ENCODE results near the gene SULT4A1.

Gene SULT4A1

DNA sequence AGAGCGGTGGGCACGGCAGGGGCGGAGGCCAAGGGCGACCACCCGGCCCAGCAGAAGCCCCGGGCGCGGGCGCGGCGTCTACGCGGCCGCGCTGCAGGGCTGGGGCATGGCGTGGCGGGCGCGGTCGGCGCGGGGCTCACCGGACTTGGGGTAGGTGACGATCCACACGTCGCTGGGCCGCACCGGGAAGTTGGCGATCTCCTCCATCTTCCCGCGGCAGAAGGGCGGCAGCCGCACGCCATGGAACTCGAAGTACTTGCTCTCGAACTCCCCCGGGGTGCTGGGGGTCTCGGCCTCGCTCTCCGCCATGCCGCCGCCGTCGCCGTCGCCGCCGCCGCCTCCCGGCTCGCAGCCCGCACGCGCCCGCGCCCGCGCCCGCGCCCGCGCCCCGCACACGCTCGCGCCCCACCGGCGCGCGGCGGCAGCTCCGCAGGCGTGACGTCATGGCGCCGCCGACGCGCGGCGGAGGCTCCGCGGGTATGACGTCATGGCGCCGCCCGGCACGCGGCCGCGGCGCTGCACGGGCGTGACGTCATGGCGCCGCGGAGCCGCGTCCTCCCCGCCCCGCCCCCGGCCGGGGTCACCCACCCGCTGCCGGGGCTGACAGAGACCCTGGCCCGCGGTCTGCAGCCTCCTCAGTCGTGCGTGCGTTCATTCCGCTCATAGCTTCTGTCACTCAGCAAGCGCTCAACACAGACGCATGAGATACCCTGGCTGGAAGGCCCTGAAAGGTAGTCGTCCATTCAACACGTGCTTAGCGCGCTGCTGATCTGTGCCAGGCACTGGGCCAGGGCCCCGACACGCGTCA, at the start of gene SULT4A1:
Gene SULT4A1 (minus strand): TSS at position 440 of the 808 bp plus-strand sequence. CDS start 131 bp downstream, at position 309.
- H3K9me2 ChIP-seq (replicated peaks; ENCODE audit: insufficient read depth, low read length) = no peaks in the 10 kb centered on the region
- no peak within 1 kb of the TSS for H2AFZ ChIP-seq (ENCODE audit: low read depth, low read length, severe bottlenecking)
- H3K4me2 ChIP-seq (ENCODE audit: low read depth, low read length, poor library complexity, severe bottlenecking) = no peak within 1 kb of the TSS
- H3K79me2 ChIP-seq (ENCODE audit: insufficient read depth, low read length) = no peaks in the 10 kb centered on the region
- H3K27ac ChIP-seq (ENCODE audit: low read depth, low read length) = no peak within 1 kb of the TSS
- TF ChIP-seq, protein P1, sequence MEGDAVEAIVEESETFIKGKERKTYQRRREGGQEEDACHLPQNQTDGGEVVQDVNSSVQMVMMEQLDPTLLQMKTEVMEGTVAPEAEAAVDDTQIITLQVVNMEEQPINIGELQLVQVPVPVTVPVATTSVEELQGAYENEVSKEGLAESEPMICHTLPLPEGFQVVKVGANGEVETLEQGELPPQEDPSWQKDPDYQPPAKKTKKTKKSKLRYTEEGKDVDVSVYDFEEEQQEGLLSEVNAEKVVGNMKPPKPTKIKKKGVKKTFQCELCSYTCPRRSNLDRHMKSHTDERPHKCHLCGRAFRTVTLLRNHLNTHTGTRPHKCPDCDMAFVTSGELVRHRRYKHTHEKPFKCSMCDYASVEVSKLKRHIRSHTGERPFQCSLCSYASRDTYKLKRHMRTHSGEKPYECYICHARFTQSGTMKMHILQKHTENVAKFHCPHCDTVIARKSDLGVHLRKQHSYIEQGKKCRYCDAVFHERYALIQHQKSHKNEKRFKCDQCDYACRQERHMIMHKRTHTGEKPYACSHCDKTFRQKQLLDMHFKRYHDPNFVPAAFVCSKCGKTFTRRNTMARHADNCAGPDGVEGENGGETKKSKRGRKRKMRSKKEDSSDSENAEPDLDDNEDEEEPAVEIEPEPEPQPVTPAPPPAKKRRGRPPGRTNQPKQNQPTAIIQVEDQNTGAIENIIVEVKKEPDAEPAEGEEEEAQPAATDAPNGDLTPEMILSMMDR (IDR thresholded peaks at IDR 0.05; ENCODE audit: insufficient read depth, low read length, poor library complexity, severe bottlenecking) = no peak
- no peak for TF ChIP-seq EZH2phosphoT487 (conservative IDR thresholded peaks at IDR 0.05; ENCODE audit: low read length)
- H3K9me3 ChIP-seq (ENCODE audit: insufficient read depth, low read length) = no peaks in the 10 kb centered on the region
- no peaks in the 10 kb centered on the region for H3K27me3 ChIP-seq (ENCODE audit: low read length)
- H3K4me3 ChIP-seq (ENCODE audit: insufficient read depth, low read length, poor library complexity, severe bottlenecking) = no peak within 1 kb of the TSS
- H3K9ac ChIP-seq (ENCODE audit: low read length) = no peak within 1 kb of the TSS
- no peaks in the 10 kb centered on the region for H3F3A ChIP-seq (ENCODE audit: insufficient read depth)
- no peaks in the 10 kb centered on the region for H4K20me1 ChIP-seq (ENCODE audit: low read depth, low read length)
- no peaks in the 10 kb centered on the region for H3K36me3 ChIP-seq (ENCODE audit: low read length)

GRCh38 chr22:43911351-43911750, 49.0 kb upstream of the SULT4A1 start:
- Histone ChIP-seq H2AFZ (ENCODE audit: low read depth, low read length, severe bottlenecking) (no peak overlapping the region), H3K36me3 (ENCODE audit: low read length) (no peaks in the 10 kb centered on the region), H3K4me3 (ENCODE audit: insufficient read depth, low read length, poor library complexity, severe bottlenecking) (no peak overlapping the region), H3K9ac (ENCODE audit: low read length) (no peak overlapping the region), H3K4me2 (ENCODE audit: low read depth, low read length, poor library complexity, severe bottlenecking) (no peak overlapping the region), H4K20me1 (ENCODE audit: low read depth, low read length) (no peaks in the 10 kb centered on the region), H3F3A (ENCODE audit: insufficient read depth) (no peaks in the 10 kb centered on the region), H3K9me3 (ENCODE audit: insufficient read depth, low read length) (no peaks in the 10 kb centered on the region), H3K79me2 (ENCODE audit: insufficient read depth, low read length) (no peaks in the 10 kb centered on the region), H3K27ac (ENCODE audit: low read depth, low read length) (no peak overlapping the region), H3K9me2 (replicated peaks; ENCODE audit: insufficient read depth, low read length) (no peaks in the 10 kb centered on the region), H3K27me3 (ENCODE audit: low read length) (no peaks in the 10 kb centered on the region)
- TF ChIP-seq EZH2phosphoT487 (conservative IDR thresholded peaks at IDR 0.05; ENCODE audit: low read length) = no peak
- TF ChIP-seq, protein P1 (IDR thresholded peaks at IDR 0.05; ENCODE audit: insufficient read depth, low read length, poor library complexity, severe bottlenecking) = no peak

GRCh38 chr22:43910178-43910695, 47.9 kb upstream of the SULT4A1 start:
- Histone ChIP-seq H3K9ac (ENCODE audit: low read length) (no peak overlapping the region), H3F3A (ENCODE audit: insufficient read depth) (no peaks in the 10 kb centered on the region), H3K4me2 (ENCODE audit: low read depth, low read length, poor library complexity, severe bottlenecking) (no peak overlapping the region), H3K27ac (ENCODE audit: low read depth, low read length) (no peak overlapping the region), H3K27me3 (ENCODE audit: low read length) (no peaks in the 10 kb centered on the region), H3K36me3 (ENCODE audit: low read length) (no peaks in the 10 kb centered on the region), H3K79me2 (ENCODE audit: insufficient read depth, low read length) (no peaks in the 10 kb centered on the region), H3K9me3 (ENCODE audit: insufficient read depth, low read length) (no peaks in the 10 kb centered on the region), H4K20me1 (ENCODE audit: low read depth, low read length) (no peaks in the 10 kb centered on the region), H3K9me2 (replicated peaks; ENCODE audit: insufficient read depth, low read length) (no peaks in the 10 kb centered on the region), H3K4me3 (ENCODE audit: insufficient read depth, low read length, poor library complexity, severe bottlenecking) (no peak overlapping the region), H2AFZ (ENCODE audit: low read depth, low read length, severe bottlenecking) (no peak overlapping the region)
- TF ChIP-seq EZH2phosphoT487 (conservative IDR thresholded peaks at IDR 0.05; ENCODE audit: low read length) = no peak
- TF ChIP-seq, protein P1 (IDR thresholded peaks at IDR 0.05; ENCODE audit: insufficient read depth, low read length, poor library complexity, severe bottlenecking) = no peak

All from SU-DHL-6 (cell line).